Measurements from ENCODE around the gene DENND4B.

DENND4B gene

DNA sequence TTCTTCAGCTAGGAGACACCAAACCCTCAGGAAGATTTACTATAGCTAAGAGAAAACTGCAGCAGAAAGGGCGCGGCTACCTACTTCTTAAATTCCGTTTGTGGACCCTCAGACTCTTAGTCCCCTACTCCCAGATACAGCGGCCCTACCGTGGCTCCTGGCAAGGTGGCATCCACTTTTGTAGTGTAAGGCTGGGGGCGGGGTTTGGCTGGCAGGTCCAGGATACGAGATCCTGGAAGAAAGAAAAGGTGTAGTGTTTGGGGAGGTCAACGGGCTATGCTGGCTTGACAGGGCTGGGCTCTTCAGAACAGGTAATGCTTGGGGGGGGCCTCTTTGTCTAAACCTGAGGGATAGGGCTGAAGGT, 21.5 kb upstream of the DENND4B start:
- peak; percentile 79 for DNase-seq

- peak; percentile 94 for DNase-seq
Measured at GRCh38 chr1:153967107-153967999, 20.8 kb upstream of the DENND4B start, which contains the start of gene CREB3L4. CREB3L4 (plus strand) TSS chr1:153967902; CDS start chr1:153968526, 624 bp downstream.

- DNase-seq, result no peak
Measured at GRCh38 chr1:153963850-153964331, 17.4 kb upstream of the DENND4B start.

GRCh38 chr1:153963030-153963849, 16.7 kb upstream of the DENND4B start, which contains the start of gene SLC39A1:
SLC39A1 (minus strand) TSS chr1:153963537; CDS start chr1:153962715, 822 bp downstream.
- peak; percentile 96 for DNase-seq

DNA sequence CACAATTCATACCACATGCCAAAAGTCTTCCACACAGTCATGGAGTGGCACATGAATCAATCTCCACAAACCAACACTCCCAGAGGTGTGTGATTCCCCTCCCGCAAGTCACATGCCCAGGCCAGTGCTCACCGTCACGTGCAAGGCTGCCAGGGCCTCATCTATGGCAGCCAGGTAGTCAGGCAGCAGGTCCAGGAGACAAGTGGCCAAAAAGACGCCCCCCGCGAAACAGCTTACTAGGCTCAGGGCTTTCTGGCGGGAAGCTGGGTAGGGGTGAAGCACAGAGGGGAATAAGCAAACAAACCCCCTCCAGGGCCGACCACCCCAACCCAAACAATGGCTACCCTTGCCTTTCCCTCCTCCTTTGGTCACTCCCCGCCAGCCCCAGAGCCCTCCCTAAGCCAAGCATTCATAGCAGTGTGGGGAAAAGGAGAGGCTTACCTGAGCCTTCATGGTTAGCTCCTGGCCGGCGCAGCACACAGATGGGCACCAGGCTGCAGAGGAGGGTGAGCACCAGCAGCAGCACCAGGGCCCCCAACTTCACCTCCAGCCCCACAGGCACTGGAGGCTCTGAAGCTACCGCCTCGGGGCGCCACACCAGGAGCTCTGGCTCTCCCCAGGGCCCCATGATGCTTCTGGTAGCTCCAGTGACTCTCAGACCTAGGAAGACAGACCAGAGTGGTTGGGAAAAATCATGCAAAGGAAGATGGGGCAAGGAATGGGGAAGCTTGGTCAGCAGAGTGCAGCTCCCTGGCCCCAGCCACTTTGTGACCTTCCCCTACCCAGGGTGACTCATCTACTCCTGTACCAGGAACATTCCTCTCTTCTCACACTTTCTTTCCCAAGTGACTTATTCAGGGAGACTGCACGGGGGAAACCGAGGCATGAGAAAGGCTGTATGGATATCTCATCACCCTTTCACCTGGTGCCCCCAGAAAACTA, 15.8 kb upstream of the DENND4B start:
- no peak for DNase-seq

- DNase-seq, result no peak
Measured at GRCh38 chr1:153961421-153961820, 14.9 kb upstream of the DENND4B start.

DNA sequence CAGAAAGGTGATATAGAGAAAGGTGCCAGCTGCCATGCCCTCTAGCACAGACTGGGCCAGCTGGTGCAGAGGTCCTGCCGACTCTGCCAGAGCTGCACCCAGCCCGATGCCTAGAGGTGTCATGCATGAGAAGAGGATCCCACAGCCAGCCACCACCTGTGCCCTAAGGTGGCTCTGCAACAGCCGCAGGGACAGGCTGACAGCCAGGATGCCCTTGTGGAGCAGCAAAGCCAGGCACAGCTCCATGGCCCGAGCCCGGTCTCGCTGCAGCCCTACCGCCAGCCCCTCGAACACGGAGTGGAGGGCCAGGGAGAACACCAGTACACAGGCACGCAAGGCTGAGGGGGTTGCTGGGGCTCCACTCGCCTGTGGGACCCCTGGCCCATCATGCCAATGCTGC, 13.7 kb upstream of the DENND4B start:
- DNase-seq, result no peak

DNA sequence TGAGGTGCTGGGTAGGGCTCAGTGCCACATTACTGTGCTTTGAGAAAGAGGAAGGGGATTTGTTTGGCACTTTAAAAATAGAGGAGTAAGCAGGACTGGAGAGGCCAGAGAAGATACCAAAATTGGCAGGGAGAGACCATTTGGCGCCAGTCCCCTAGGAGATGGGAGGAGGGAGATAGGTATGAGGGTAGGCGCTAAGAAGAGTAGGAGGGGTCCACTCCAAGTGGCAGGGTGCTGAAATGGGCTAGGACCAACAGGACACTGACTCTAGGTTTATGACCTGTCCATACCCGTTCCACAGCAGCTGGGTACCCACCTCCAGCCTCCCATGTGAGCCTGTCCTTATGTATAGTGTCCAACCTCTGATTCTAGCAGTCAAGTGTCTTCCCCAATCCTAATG, 12.9 kb upstream of the DENND4B start:
- DNase-seq, result no peak

DNA sequence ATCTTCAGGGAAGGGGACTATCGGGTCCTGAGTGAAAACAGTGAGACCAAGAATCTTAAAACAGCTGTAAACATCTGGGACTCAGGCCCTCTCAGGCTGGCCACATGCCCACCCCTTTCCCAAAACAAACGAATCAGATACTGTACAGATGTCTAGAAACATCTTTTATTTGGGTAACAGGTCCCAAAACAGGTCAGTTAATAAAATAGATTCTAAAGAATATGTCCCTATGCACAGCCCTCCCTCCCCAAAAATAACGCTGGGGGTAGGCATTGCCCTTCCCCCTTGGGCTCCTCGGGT, 12.4 kb upstream of the DENND4B start:
- no peak for DNase-seq

- peak; percentile 98 for DNase-seq
Measured at GRCh38 chr1:153958111-153958960, 11.8 kb upstream of the DENND4B start, which contains the start of gene CRTC2. CRTC2 (minus strand) TSS chr1:153958612; CDS start chr1:153958497, 115 bp downstream.

DNA sequence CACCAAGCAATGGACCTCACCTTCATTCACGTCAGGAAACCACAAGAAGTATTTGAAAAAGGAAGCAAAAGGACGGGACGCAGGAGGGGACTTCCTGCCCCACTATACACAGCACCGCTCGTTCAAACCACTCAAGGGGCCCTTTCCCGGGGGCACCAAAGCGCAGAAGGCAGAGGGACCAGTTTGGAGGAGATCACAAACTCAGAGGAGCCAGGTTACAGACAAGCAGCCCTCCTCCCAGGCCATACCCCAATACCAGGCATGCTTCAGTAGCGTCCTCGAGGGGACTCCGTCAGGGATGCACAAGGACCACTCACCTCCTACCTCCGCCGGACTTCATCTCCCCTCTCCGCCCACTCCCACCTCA, 11.2 kb upstream of the DENND4B start:
- no peak for DNase-seq

DNA sequence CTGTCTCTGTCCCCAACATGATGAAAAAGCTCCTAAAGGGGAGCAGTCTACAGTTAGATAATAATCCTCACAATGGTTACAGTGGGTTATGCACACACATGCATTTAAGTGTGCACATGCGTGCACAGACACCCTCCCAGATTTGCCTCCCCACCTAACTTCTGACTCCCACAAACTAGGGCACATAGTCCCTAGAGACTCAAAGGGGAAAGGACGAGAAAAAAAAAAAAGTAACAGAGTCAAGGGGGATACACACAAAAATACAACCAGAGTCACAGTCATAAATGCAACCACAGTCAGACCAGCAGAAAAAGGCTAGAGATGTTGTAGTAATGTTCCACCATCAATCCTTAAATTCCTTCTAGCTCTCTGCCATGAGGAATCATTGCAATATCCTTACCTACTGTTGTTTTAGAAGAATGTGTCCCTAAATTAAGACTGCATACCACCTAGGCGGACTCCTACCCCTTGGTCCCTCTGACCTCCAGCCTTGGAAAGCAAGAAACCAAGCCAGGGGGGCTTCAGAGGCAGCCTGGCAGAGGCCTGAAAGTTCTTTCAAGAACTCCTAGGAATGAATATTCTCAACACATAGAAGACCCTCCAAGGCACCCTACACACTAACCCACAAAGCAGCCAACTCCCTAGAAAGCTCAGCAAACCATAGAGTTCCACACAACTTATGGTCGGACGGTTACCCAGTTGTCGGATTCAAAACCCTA, 10.6 kb upstream of the DENND4B start:
- no peak for DNase-seq

- DNase-seq, result no peak
Measured at GRCh38 chr1:153954826-153955225, 8.3 kb upstream of the DENND4B start.

GRCh38 chr1:153953859-153954365, 7.4 kb upstream of the DENND4B start:
- no peak for DNase-seq

- no peak for DNase-seq
Measured at GRCh38 chr1:153951801-153952200, 5.3 kb upstream of the DENND4B start.

DNA sequence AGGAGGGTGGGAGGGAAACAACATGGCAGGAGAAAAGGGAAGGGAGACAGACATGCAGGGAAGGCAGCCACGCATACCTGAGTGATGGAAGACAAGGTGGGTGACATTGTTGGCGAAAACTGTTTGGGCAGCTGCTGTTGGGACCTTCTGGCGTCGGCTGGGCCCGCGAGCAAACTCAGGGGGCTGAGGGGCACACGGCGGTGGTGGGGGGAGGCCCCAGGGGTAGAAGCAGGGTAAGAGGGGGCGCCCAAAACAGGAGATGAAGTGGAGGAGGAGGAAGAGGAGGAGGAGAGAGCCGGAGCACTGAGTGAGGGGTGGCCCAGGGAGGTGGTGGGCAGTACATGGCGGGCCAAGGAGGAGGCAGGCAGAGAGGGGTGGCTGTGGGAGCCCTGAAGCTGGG, 4.7 kb upstream of the DENND4B start:
- no peak for DNase-seq

- DNase-seq, result no peak
Measured at GRCh38 chr1:153945795-153946621, 510 bp downstream of the DENND4B start.

GRCh38 chr1:153945131-153945794, 1.3 kb downstream of the DENND4B start:
- DNase-seq, result no peak

- no peak for DNase-seq
Measured at GRCh38 chr1:153944827-153945117, 1.7 kb downstream of the DENND4B start.

Data from NCI-H748 treated with DMSO at 0.1 percent for 48 hours (cell line).